HepG2 (cell line): ENCODE results near the gene FARSB. TPM values are rescaled to one million over a fixed set of nuclear protein-coding genes. Genes with fewer than 3 reads are reported as not detected.

Experiments
- ATAC-seq: fragments of 200-7000 bp; cut with Tn5 transposase; 3 replicates; pipeline ENCODE4 v1.9.1; 2020; ENCODE audit warnings: mild to moderate bottlenecking, moderate library complexity
- BruUV-seq: library from RNA; stranded (reverse); fragments of 400-500 nt; replicated peaks from 2 replicates; lab custom pipeline; 2021; lab: Mats Ljungman, UMichigan
- CTCF ChIA-PET: fragments of 300-600 bp; formaldehyde crosslinking; extraction: SDS; loops from one replicate; lab custom pipeline; 2021; ENCODE audit warnings: low total read pairs, inconsistent platforms, low intra/inter-chr PET ratio; lab: Yijun Ruan, JAX
- POLR2A ChIA-PET: fragments of 350-600 bp; sonication (Branson Sonifier 250); formaldehyde crosslinking; loops from one replicate; lab custom pipeline; 2020; ENCODE audit warnings: antibody characterized with exemption, inconsistent platforms; lab: Yijun Ruan, JAX
- DNase-seq: peaks from one replicate; pipeline ENCODE4 v3.0.0-alpha.2; 2015; ENCODE audit warnings: low spot score
- FAIRE-seq: peaks from 3 replicates; lab custom pipeline; 2011; peaks lifted over from hg19 to GRCh38; lab: Jason Lieb, UNC
- H2AFZ ChIP-seq: one replicate; pipeline ENCODE4 v1.6.1; 2011; ENCODE audit warnings: low read length, inconsistent platforms
- H3K27ac ChIP-seq: fragments of 300-600 bp; 3 replicates; pipeline ENCODE4 v1.8.0; 2011; ENCODE audit warnings: mixed run types, mild to moderate bottlenecking, mixed read lengths, low read length, inconsistent platforms; ENCODE audit not compliant: insufficient read depth; ENCODE audit errors: extremely low read length
- H3K27me3 ChIP-seq, 2 experiments: fragments of 200-600 bp in 1 of 2; 2 replicates in 1 of 2; 3 replicates in 1 of 2; pipeline versions ENCODE4 v1.6.0 to v1.8.0; 2011; ENCODE audit warnings: low read length in 2 of 2, mild to moderate bottlenecking in 2 of 2, moderate library complexity in 2 of 2, inconsistent platforms in 1 of 2; ENCODE audit not compliant: insufficient read depth in 2 of 2, control insufficient read depth in 1 of 2
- H3K36me3 ChIP-seq, 2 experiments: fragments of 200-600 bp in 1 of 2; replicated peaks in 1 of 2; 2 replicates in 1 of 2; 3 replicates in 1 of 2; pipeline versions ENCODE4 v1.5.1 to v1.8.0; 2011; ENCODE audit warnings: low read length in 2 of 2, inconsistent platforms in 1 of 2; ENCODE audit not compliant: insufficient read depth in 2 of 2, control insufficient read depth in 1 of 2
- H3K4me1 ChIP-seq: 2 replicates; pipeline ENCODE4 v1.5.1; 2012; ENCODE audit warnings: low read length, inconsistent platforms; ENCODE audit not compliant: insufficient read depth
- H3K4me2 ChIP-seq: 2 replicates; pipeline ENCODE4 v1.6.0; 2011; ENCODE audit warnings: low read depth, low read length, inconsistent platforms
- H3K4me3 ChIP-seq, 3 experiments: fragments of 200-600 bp in 1 of 3; sonication (generic), shearing (Covaris generic) in 1 of 3; replicated peaks in 1 of 3; 2 replicates each; pipeline ENCODE4 v1.5.1; 2011 to 2016; ENCODE audit warnings: low read length in 3 of 3, inconsistent platforms in 2 of 3, low read depth in 2 of 3, mild to moderate bottlenecking in 2 of 3, control low read depth in 1 of 3, mixed read lengths in 1 of 3; ENCODE audit not compliant: insufficient read depth in 1 of 3
- H3K79me2 ChIP-seq: one replicate; pipeline ENCODE4 v1.6.1; 2011; ENCODE audit warnings: low read length, inconsistent platforms; ENCODE audit not compliant: insufficient read depth
- H3K9ac ChIP-seq: 2 replicates; pipeline ENCODE4 v1.6.0; 2011; ENCODE audit warnings: mild to moderate bottlenecking, low read depth, low read length, inconsistent platforms; ENCODE audit not compliant: insufficient read depth
- H3K9me3 ChIP-seq: 2 replicates; pipeline ENCODE4 v1.5.1; 2012; ENCODE audit warnings: mild to moderate bottlenecking, low read length
- H4K20me1 ChIP-seq: 2 replicates; pipeline ENCODE4 v1.6.0; 2011; ENCODE audit warnings: inconsistent platforms, mild to moderate bottlenecking, low read length, moderate library complexity; ENCODE audit not compliant: insufficient read depth
- FOXC1 ChIP-seq: sonication (generic); formaldehyde crosslinking; IDR thresholded peaks from 2 replicates; pipeline ENCODE4 v1.8.0; 2022; ENCODE audit warnings: mild to moderate bottlenecking, missing genetic modification reagents, borderline replicate concordance
- NR1H2 ChIP-seq: sonication (generic); formaldehyde crosslinking; IDR thresholded peaks from 2 replicates; pipeline ENCODE4 v1.8.1; 2022; ENCODE audit warnings: low read depth, missing genetic modification reagents, borderline replicate concordance
- RARG ChIP-seq: sonication (generic); formaldehyde crosslinking; IDR thresholded peaks from 2 replicates; pipeline ENCODE4 v1.4.0; 2020; ENCODE audit warnings: low read depth, mild to moderate bottlenecking, missing genetic modification reagents
- SPEN ChIP-seq: sonication (generic); formaldehyde crosslinking; IDR thresholded peaks from 2 replicates; pipeline ENCODE4 v1.5.1; 2020; ENCODE audit warnings: low read depth, mild to moderate bottlenecking, missing genetic modification reagents
- SYNCRIP ChIP-seq: fragments of 200-400 bp; formaldehyde crosslinking; IDR thresholded peaks from 2 replicates; pipeline ENCODE4 v1.6.1; 2018; ENCODE audit warnings: mild to moderate bottlenecking, low read depth, low read length; ENCODE audit not compliant: insufficient read depth
- TBX2 ChIP-seq: sonication (generic); formaldehyde crosslinking; IDR thresholded peaks from 2 replicates; pipeline ENCODE4 v1.5.0; 2020; ENCODE audit warnings: missing genetic modification reagents, mild to moderate bottlenecking, borderline replicate concordance
- ZNF235 ChIP-seq: sonication (generic); formaldehyde crosslinking; IDR thresholded peaks from 2 replicates; pipeline ENCODE4 v1.8.1; 2023; ENCODE audit warnings: mild to moderate bottlenecking, missing genetic modification reagents, borderline replicate concordance
- ZNF562 ChIP-seq: sonication (generic); formaldehyde crosslinking; IDR thresholded peaks from 2 replicates; pipeline ENCODE4 v1.8.0; 2022; ENCODE audit warnings: missing genetic modification reagents, borderline replicate concordance
- ZNF572 ChIP-seq: sonication (generic); formaldehyde crosslinking; IDR thresholded peaks from 2 replicates; pipeline ENCODE4 v1.5.1; 2020; ENCODE audit warnings: mild to moderate bottlenecking, missing genetic modification reagents
- ZNF605 ChIP-seq: sonication (generic); formaldehyde crosslinking; IDR thresholded peaks from 2 replicates; pipeline ENCODE4 v1.8.0; 2022; ENCODE audit warnings: mild to moderate bottlenecking, missing genetic modification reagents
- WGBS: methylation state at CpG from one replicate; pipeline ENCODE4 v1.1.6; 2017; ENCODE audit warnings: low lambda C conversion rate; 5-methylcytosine and 5-hydroxymethylcytosine counted together
- in situ Hi-C: cut with HindIII; loops from 2 replicates; pipeline ENCODE4 v1.10.0; 2017; ENCODE audit warnings: low pct_unique_long_range_greater_than_20kb; ENCODE audit not compliant: extremely low pct_ligation_motif_present
- intact Hi-C: fragments of 100-400 bp; cut with micrococcal nuclease; formaldehyde crosslinking; loops from one replicate; pipeline ENCODE4 v1.10.0; 2022; ENCODE audit not compliant: unreplicated experiment
- polyA plus RNA-seq, 8 experiments: library from polyadenylated mRNA; depleted of rRNA in 3 of 8; stranded (reverse) in 7 of 8; unstranded in 1 of 8; fragments of >200 nt; fragmentation: Illumina TruSeq in 4 of 8; extraction: Trizol in 4 of 8; gene quantifications; 2 replicates each; pipeline versions ENCODE4 v1.2.1 to v1.2.3, GENCODE V29; 2011 to 2016; ENCODE audit warnings: low read depth in 4 of 8, missing spikeins in 1 of 8, mixed read lengths in 1 of 8; ENCODE audit not compliant: insufficient read depth in 1 of 8
- total RNA-seq, 5 experiments: library from RNA; depleted of rRNA; stranded (reverse); fragments of >200 nt; fragmentation: Illumina TruSeq; extraction: Trizol; gene quantifications; 2 replicates each; pipeline ENCODE4 v1.2.3, GENCODE V29; 2016; ENCODE audit warnings: low read depth in 1 of 5
- TF ChIP-seq, protein P1 (sequence below): sonication (generic); formaldehyde crosslinking; IDR thresholded peaks from 2 replicates; pipeline ENCODE4 v1.5.0; 2020; ENCODE audit warnings: missing genetic modification reagents
- TF ChIP-seq, protein P2 (sequence below): sonication (generic); formaldehyde crosslinking; IDR thresholded peaks from 2 replicates; pipeline ENCODE4 v1.4.0; 2020; ENCODE audit warnings: missing genetic modification reagents
- TF ChIP-seq, protein P3 (sequence below): sonication (generic); formaldehyde crosslinking; IDR thresholded peaks from 2 replicates; pipeline ENCODE4 v1.5.1; 2020; ENCODE audit warnings: mild to moderate bottlenecking, moderate library complexity, missing genetic modification reagents

The FARSB gene
- total and polyA plus RNA-seq, 2 of the 13 experiments (the other 11 are each of a cell fraction or from before 2014, with no cell fraction given): 23.3 to 45.9 TPM

DNA sequence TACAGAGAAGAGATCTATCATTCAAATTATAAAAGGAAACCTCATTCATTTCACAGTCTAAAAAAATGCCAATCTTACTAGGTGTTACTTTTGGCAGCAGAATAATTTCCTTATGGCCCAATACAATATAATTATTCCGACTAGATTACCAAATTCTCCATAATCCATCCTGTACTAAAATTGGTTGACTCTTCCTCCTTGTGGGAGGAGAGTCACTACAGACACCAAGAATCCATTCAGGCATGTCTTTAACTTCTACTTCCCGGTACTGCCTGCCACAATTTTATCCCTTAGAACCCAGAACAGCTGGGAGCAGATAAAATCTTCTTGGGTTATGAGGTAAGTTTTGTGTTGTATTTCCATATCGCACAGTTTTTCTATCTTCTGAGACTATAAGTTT, 9.9 kb downstream of the FARSB start (continued):
- TF ChIP-seq ZNF235 (CRISPR knock-in tag): no peak
- TF ChIP-seq NR1H2 (CRISPR knock-in tag): no peak
- no peak for TF ChIP-seq ZNF605 (CRISPR knock-in tag)
- no peak for TF ChIP-seq SYNCRIP

DNA sequence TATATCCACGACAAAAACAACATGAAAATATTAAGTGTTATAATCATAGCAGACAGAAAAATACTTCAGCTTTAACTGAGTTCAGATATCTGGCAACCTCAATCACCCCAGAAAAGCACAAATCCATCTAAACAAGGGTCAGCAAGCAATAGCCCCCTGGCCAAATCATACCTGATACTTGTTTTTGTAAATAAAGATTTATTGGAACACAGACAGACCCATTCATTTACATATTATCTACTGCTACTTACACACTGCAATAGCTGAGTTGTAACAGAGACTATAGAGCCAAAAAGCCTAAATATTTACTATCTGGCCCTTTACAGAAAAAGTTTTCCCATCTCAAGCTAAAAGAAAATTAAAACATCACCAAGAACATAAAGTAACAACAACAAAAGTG, 12.8 kb downstream of the FARSB start:
- in situ Hi-C loops: no loop called here
- TF ChIP-seq, protein P1, sequence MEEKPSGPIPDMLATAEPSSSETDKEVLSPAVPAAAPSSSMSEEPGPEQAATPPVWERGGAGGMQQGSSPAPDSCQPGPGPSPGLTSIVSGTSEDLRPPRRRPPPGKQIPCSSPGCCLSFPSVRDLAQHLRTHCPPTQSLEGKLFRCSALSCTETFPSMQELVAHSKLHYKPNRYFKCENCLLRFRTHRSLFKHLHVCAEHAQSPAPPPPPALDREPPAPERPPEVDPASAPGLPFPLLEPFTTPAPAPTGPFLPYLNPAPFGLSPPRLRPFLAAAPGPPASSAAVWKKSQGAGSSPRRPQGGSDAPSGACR (CRISPR knock-in tag): no peak
- TF ChIP-seq, protein P2, sequence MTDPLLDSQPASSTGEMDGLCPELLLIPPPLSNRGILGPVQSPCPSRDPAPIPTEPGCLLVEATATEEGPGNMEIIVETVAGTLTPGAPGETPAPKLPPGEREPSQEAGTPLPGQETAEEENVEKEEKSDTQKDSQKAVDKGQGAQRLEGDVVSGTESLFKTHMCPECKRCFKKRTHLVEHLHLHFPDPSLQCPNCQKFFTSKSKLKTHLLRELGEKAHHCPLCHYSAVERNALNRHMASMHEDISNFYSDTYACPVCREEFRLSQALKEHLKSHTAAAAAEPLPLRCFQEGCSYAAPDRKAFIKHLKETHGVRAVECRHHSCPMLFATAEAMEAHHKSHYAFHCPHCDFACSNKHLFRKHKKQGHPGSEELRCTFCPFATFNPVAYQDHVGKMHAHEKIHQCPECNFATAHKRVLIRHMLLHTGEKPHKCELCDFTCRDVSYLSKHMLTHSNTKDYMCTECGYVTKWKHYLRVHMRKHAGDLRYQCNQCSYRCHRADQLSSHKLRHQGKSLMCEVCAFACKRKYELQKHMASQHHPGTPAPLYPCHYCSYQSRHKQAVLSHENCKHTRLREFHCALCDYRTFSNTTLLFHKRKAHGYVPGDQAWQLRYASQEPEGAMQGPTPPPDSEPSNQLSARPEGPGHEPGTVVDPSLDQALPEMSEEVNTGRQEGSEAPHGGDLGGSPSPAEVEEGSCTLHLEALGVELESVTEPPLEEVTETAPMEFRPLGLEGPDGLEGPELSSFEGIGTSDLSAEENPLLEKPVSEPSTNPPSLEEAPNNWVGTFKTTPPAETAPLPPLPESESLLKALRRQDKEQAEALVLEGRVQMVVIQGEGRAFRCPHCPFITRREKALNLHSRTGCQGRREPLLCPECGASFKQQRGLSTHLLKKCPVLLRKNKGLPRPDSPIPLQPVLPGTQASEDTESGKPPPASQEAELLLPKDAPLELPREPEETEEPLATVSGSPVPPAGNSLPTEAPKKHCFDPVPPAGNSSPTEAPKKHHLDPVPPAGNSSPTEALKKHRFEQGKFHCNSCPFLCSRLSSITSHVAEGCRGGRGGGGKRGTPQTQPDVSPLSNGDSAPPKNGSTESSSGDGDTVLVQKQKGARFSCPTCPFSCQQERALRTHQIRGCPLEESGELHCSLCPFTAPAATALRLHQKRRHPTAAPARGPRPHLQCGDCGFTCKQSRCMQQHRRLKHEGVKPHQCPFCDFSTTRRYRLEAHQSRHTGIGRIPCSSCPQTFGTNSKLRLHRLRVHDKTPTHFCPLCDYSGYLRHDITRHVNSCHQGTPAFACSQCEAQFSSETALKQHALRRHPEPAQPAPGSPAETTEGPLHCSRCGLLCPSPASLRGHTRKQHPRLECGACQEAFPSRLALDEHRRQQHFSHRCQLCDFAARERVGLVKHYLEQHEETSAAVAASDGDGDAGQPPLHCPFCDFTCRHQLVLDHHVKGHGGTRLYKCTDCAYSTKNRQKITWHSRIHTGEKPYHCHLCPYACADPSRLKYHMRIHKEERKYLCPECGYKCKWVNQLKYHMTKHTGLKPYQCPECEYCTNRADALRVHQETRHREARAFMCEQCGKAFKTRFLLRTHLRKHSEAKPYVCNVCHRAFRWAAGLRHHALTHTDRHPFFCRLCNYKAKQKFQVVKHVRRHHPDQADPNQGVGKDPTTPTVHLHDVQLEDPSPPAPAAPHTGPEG: no peak
- TF ChIP-seq TBX2 (CRISPR knock-in tag): no peak
- no peak for TF ChIP-seq ZNF562 (CRISPR knock-in tag)
- no peak for TF ChIP-seq RARG (CRISPR knock-in tag)
- TF ChIP-seq, protein P3, sequence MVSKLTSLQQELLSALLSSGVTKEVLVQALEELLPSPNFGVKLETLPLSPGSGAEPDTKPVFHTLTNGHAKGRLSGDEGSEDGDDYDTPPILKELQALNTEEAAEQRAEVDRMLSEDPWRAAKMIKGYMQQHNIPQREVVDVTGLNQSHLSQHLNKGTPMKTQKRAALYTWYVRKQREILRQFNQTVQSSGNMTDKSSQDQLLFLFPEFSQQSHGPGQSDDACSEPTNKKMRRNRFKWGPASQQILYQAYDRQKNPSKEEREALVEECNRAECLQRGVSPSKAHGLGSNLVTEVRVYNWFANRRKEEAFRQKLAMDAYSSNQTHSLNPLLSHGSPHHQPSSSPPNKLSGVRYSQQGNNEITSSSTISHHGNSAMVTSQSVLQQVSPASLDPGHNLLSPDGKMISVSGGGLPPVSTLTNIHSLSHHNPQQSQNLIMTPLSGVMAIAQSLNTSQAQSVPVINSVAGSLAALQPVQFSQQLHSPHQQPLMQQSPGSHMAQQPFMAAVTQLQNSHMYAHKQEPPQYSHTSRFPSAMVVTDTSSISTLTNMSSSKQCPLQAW (CRISPR knock-in tag): no peak
- no peak for TF ChIP-seq ZNF572
- TF ChIP-seq SPEN (CRISPR knock-in tag): no peak
- no peak for TF ChIP-seq FOXC1 (CRISPR knock-in tag)

More for the DNA sequence above, 12.8 kb downstream of the FARSB start:
- intact Hi-C loops: no loop called here
- H2AFZ ChIP-seq: no peak overlapping the region
- no TSS peak for BruUV-seq
- 99% methylated on average over 1 of the region's 1 CpG for WGBS
- no peak overlapping the region for H3K4me2 ChIP-seq
- no peak overlapping the region for H3K9ac ChIP-seq
- FAIRE-seq (no peak), DNase-seq (no peak), ATAC-seq (no peak)
- H3K4me1 ChIP-seq: no peaks in the 10 kb centered on the region
- POLR2A ChIA-PET: no interaction called here
- H4K20me1 ChIP-seq: no peaks in the 10 kb centered on the region
- peaks cover 14 to 65% of the 10 kb centered on the region in 2 experiments for H3K36me3 ChIP-seq
- CTCF ChIA-PET: no interaction called here
- H3K4me3 ChIP-seq: no peak overlapping the region
- no peaks in the 10 kb centered on the region for H3K27me3 ChIP-seq
- H3K27ac ChIP-seq: no peak overlapping the region
- H3K79me2 ChIP-seq: no peaks in the 10 kb centered on the region
- no peaks in the 10 kb centered on the region for H3K9me3 ChIP-seq
